Brain microvascular endothelial cell (primary cell): ENCODE results near the gene BHLHA15.
A peak's percentile ranks its signal among the peaks of the same experiment; 100 is the strongest.

Source experiments
- DNase-seq: peaks from one replicate; pipeline ENCODE4 v3.0.0-alpha.2; 2020
- H3K27ac ChIP-seq: fragments of 250-450 bp; sonication (Bioruptor Pico); 2 replicates; pipeline ENCODE4 v1.5.1; 2020; ENCODE audit warnings: mild to moderate bottlenecking, moderate library complexity
- H3K27me3 ChIP-seq: fragments of 250-450 bp; sonication (Bioruptor Pico); replicated peaks from 2 replicates; pipeline ENCODE4 v1.5.1; 2020; ENCODE audit warnings: mild to moderate bottlenecking
- H3K36me3 ChIP-seq: fragments of 250-450 bp; sonication (Bioruptor Pico); replicated peaks from 2 replicates; pipeline ENCODE4 v1.5.1; 2020; ENCODE audit warnings: mild to moderate bottlenecking
- H3K4me3 ChIP-seq: 2 replicates; pipeline ENCODE4 v1.5.1; 2011; ENCODE audit warnings: low read depth, mild to moderate bottlenecking, control low read depth, low read length, moderate library complexity
- in situ Hi-C: cut with HindIII; loops from 2 replicates; pipeline ENCODE4 v1.10.0; 2017; ENCODE audit warnings: low sequenced_read_pairs, low pct_ligation_motif_present
- TF ChIP-seq, protein P1 (sequence below): IDR thresholded peaks from 2 replicates; pipeline ENCODE4 v1.5.1; 2011; ENCODE audit warnings: low read depth, mild to moderate bottlenecking, moderate library complexity, low read length, control low read depth, inconsistent platforms; ENCODE audit errors: missing control alignments

The BHLHA15 gene

DNA sequence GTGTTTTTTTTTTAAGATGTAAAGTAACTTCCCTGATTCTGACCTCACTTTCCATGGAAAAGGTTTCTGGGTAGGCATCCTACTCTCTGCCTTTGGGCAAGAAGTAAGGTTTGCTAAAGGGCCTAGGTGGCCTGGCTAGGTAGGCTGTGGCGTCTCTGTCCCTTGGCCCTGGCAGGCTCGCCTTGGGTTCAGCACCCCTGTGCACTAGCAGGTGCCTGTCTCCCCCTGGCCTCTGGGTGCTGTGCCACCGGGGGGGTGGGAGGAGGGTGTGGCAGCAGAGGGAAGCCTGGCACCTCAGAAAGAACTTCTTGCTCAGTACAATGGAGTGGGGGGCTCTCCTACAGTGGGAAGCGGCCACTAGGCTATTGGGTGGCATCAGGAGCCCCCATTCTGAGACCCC lies 26.8 kb downstream of the BHLHA15 start:
- Histone ChIP-seq H3K4me3 (no peak overlapping the region), H3K27me3 (no peaks in the 10 kb centered on the region), H3K27ac (no peak overlapping the region), H3K36me3 (peaks cover 15% of the 10 kb centered on the region)
- TF ChIP-seq, protein P1, sequence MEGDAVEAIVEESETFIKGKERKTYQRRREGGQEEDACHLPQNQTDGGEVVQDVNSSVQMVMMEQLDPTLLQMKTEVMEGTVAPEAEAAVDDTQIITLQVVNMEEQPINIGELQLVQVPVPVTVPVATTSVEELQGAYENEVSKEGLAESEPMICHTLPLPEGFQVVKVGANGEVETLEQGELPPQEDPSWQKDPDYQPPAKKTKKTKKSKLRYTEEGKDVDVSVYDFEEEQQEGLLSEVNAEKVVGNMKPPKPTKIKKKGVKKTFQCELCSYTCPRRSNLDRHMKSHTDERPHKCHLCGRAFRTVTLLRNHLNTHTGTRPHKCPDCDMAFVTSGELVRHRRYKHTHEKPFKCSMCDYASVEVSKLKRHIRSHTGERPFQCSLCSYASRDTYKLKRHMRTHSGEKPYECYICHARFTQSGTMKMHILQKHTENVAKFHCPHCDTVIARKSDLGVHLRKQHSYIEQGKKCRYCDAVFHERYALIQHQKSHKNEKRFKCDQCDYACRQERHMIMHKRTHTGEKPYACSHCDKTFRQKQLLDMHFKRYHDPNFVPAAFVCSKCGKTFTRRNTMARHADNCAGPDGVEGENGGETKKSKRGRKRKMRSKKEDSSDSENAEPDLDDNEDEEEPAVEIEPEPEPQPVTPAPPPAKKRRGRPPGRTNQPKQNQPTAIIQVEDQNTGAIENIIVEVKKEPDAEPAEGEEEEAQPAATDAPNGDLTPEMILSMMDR: no peak
- no peak for DNase-seq
- in situ Hi-C loops: no loop called here

DNA sequence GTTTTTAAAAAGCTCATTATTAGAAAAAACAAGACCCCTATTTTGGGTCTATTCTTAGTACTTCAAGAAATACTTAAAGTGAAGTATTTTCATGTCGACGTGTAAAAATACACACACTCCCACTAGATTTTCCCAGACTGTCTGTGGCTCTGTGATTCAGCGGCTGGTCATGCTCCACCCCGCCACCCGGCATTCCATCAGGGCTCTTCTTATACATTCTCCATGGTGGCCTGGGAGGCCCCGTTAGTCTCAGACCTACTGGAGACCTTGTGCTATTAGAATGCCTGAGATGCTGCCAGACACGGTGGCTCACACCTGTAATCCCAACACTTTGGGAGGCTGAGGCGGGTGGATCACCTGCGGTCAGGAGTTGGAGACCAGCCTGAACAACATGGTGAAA lies 27.7 kb downstream of the BHLHA15 start:
- DNase-seq: peak; percentile 86
- in situ Hi-C loops: no loop called here

DNA sequence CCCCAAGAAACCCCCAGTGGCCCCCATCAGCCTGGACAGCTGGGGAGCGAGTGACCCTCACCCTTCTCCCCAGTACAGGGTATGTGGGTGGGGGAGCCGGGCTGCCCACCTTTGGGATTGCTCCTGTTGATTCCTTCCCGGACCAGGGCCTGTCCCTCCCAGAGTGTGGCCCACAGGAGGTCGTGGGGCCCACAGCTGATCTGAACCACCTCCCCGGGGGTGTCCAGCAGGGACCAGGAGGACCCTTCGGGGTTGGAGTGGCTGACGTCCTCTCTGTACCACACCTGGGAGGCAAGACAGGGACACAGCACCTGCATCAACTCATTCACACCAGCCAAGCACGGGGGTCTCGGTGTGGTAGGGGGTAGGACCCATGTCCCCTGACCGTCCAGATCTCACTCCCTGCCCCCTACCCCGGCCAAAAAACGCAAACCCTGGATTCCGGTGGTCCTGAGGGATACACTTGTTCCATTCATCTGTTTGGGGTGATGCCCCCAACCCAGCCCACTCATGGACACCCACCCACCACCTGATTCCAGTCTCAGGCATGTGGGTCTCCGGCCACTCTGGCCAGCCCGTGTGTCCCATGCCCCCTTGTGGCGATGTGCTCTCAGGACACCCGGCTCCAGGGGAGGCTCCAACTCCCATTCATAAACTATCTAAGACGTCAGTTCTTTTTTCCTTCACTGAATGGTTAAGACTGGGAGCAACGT lies 29.9 kb downstream of the BHLHA15 start:
- H3K27ac ChIP-seq: no peak overlapping the region
- H3K36me3 ChIP-seq: peaks cover 22% of the 10 kb centered on the region
- in situ Hi-C loops: no loop called here
- no peaks in the 10 kb centered on the region for H3K27me3 ChIP-seq
- TF ChIP-seq, protein P1: peak; percentile 92
- DNase-seq: peak; percentile 47
- H3K4me3 ChIP-seq: no peak overlapping the region

More for the DNA sequence above, 27.7 kb downstream of the BHLHA15 start:
- H3K36me3 ChIP-seq: peaks cover 15% of the 10 kb centered on the region
- TF ChIP-seq, protein P1: no peak
- H3K27me3 ChIP-seq: no peaks in the 10 kb centered on the region
- H3K4me3 ChIP-seq: no peak overlapping the region
- peak overlapping the region; percentile 77 for H3K27ac ChIP-seq

DNA sequence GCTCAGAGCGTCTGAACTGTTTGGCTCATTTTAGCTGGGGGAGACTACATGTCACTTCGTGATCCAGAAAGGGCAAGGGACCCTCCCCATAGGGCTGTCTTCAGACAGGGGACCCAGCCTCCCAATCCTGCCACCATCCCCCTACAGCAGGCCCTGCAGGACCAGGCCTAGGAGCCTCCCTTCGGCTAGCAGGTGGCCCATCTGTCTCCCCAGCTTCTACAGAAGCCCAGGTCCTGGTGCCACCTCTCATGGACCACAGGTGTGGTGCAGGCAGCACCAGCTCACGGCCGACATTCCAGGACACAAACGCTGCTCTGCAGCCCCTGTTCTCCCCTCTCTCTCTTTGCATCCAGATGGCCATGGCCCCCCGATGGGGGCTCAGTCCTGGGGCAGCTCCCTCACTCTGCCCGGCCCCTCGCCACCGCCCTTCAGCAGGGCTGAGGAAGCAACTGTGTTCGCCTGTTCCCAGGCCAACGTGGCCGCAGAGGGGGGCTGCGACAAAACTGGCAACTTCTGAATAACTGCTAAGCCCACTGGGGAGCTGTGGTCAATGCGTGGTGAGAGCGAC lies 30.5 kb downstream of the BHLHA15 start:
- H3K27me3 ChIP-seq: no peaks in the 10 kb centered on the region
- no peak overlapping the region for H3K4me3 ChIP-seq
- peaks cover 22% of the 10 kb centered on the region for H3K36me3 ChIP-seq
- no peak for DNase-seq
- in situ Hi-C loops: no loop called here
- TF ChIP-seq, protein P1: no peak
- no peak overlapping the region for H3K27ac ChIP-seq

DNA sequence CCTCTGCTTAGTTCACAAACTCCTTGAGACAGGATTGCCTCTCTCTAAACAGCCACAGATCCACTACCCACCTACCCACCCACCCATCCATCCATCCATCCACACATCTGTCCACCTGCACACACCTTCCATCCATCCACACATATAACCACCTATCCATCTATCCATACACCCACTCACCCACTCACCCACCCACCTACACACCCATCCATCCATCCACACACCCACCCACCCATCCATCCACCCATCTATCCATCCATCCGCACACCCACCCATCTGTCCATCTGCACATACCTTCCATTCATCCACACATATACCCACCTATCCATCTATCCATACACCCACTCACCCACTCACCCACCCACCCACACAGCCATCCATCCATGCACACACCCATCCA lies 31.1 kb downstream of the BHLHA15 start:
- Histone ChIP-seq H3K36me3 (peaks cover 22% of the 10 kb centered on the region), H3K27ac (no peak overlapping the region), H3K4me3 (no peak overlapping the region), H3K27me3 (no peaks in the 10 kb centered on the region)
- DNase-seq: no peak
- TF ChIP-seq, protein P1: no peak
- in situ Hi-C loops: no loop called here
